ENCODE results near the gene ASB13. TPM values are rescaled to one million over a fixed set of nuclear protein-coding genes. Genes with fewer than 3 reads are reported as not detected.
A peak's percentile ranks its signal among the peaks of the same experiment; 100 is the strongest.
"Not testable (repeated sequence)": the region's sequence is repeated elsewhere in the genome, so short reads cannot be mapped to it uniquely, and the experiment has no call there.

The ASB13 gene
- total RNA-seq, 1 donor from 2014 or later, result 6.7 TPM

DNA sequence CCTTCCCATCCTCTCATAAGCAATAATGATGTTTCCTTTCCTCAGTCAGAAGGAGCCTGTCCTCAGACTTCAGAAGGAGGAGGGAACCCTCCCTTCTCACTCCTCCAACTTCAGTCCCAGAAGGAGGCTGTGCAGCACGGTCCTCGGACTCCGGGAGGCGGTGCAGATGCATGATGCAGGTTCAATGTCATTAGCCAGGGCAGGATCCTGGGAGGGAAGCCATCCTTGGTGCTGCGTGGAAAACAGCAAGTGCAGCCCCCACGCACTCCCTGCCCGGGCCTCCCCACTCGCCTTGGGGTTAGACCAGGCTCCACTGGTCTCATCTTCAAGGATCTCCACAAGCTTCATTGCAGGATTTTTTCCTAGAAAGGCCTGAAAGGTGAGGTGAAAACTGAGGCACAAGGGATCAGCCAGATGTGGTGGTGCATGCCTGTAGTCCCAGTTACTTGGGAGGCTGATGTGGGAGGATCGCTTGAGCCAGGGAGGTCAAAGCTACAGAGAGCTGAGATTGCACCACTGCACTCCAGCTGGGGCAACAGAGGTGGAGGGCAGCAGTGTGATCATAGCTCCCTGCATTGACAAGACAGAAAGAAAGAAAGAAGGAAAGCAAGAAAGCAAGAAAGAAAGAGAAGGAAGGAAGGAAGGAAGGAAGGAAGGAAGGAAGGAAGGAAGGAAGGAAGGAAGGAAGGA lies 62.0 kb downstream of the ASB13 start:
- no peak for DNase-seq

- no peak for DNase-seq
These were observed 62.6 kb downstream of the ASB13 start for GRCh38 chr10:5603848-5604170.

DNA sequence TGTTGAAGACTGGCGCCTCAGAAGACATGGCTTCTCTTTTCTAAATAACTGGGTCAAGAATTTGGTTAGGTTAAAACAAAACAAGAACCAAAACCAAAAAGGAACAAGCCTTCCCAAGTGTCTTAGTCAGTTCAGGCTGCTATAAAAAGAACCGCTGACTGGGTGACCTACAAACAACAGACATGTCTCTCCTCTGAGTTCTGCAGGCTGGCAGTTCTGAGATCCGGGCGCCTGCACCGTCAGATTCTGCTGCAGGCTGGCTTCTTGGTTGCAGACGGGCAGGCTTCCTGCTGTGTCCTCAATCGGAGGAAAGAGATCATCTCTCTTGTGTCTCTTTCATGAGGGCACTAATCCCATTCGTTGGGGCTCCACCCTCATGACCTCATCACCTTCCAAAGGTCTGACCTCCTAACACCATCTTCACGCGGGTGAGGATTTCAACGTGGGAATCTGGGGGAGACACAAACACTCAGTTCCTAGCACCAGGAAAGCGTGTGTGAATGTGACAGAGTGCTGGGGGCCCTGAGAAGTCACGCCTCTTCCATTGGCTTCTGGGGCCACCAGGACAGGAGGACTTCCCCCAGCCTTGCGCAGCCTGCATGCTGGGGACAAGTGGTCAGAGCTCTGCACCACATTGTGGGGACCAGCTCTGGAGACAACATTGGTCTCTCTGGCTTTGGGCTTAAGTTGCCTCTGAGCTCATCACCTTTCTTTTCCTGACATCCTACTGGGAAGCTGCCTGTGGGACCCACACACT lies 63.1 kb downstream of the ASB13 start:
- no peak for DNase-seq

- DNase-seq, result no peak
These were observed 64.4 kb downstream of the ASB13 start for GRCh38 chr10:5601826-5602495.

DNA sequence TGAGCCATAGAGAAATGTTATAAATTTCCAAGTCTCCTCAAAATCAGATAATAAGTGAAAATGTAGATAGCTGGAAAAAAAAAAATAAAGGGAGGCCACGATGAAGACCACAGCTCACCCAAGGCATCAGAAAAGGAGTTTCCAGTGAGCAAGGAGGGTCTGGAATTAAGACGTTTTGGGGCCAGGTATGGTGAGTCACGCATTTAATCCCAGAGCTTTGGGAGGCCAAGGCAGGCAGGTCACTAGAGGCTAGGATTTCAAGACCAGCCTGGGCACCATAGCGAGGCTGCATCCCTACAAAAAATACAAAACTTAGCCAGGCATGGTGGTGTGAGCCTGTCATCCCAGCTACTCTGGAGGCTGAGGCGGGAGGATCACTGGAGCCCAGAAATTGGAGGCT lies 65.5 kb downstream of the ASB13 start:
- DNase-seq, result no peak

DNA sequence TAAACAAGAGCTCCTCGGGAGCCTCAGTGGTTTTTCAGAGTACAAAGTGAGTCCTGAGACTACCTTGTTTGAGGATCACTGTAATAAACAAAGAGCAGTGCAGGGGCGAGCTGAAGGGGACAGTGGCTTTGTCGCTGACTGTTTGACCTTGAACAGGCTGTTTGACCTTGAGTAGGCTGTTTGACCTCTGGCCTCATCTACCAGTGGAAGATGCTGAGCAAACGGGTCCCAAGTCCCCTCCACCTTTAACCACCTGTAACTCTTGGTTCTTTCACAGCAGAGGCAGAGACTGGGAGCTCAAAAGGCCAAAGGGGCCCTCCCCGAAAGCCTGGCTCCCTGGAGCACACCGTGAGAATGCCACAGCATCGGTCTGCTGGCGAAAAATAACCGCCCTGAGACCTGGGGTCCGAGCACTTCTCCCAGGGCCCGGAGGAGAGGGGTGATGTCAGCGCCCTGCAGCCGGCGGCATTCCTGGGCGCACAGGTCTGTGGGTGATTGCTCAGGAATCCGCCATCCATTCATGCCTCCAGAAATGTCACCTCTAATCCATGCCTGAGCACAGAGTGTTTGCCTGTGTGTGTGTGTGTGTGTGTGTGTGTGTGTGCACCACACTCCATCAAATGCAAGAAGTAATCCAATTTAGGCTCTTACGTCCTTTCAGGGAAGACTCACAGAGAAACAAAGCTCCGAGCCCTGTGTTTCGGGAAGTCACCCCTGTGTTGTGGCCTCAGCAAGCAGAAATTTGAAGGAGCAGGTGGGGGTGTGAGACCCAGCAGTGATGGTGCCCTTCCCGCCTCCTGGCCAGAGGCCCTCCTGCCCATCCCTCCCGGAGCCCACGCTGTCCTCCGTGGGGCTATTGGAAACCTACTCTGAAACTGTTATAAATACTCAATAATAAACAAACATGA lies 66.5 kb downstream of the ASB13 start:
- no peak for DNase-seq

DNA sequence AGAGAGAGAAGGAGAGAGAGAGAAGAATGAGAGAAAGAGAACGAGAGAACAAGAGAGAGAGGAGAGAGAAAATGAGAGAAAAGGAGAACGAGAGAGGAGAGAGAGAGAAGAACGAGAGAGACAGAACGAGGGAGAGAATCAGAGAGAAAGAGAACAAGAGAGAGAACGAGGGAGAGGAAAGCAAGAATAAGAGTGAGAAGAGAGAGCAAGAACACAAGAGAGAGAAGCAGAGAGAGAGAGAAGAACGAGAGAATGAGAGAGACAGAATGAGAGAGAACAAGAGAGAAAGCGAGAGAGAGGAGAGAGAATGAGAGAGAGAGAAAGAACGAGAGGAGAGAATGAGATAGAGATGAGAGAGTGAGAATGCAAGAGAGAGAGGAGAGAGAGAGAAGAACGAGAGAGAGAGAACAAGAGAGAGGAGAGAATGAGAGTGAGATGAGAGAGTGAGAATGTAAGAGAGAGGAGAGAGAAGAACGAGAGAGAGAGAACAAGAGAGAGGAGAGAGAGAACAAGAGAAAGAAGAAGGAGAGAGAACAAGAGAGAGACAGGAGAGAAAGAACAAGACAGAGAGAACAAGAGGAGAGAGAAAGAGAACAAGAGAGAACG lies 68.2 kb downstream of the ASB13 start:
- DNase-seq, result no peak

DNA sequence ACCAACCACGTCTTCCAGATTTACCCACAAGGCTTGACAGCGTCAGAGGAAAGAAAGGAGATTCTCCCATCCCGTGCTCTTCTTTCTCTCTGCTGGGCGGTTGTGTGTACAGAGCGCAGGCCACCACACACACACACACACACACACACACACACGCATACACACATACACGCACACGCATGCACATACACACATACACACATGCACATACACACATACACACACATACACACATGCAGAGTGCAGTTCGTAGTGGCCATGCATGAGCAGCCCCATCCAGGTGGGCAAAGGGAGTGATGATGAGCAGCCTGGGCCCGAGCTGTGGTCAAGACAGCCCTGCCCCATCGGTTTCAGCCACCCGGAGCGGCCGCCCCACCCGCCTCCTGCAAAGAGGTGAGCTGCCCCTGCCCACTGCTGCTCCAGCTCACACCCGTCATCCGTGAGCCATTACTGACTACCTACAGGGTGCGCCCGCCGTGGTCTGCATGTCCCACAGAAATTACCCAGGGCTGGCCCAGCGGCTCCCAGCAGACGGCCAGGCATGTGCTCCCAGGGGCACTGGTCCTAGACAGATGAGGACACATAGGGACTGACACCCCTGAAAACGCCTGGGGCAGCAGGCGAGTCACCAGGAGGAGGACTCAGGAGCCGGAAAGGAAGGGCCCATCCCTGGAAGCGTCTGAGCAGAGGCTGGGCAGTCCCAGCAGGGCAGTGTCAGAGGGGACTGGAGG lies 69.6 kb downstream of the ASB13 start:
- DNase-seq, result no peak

DNA sequence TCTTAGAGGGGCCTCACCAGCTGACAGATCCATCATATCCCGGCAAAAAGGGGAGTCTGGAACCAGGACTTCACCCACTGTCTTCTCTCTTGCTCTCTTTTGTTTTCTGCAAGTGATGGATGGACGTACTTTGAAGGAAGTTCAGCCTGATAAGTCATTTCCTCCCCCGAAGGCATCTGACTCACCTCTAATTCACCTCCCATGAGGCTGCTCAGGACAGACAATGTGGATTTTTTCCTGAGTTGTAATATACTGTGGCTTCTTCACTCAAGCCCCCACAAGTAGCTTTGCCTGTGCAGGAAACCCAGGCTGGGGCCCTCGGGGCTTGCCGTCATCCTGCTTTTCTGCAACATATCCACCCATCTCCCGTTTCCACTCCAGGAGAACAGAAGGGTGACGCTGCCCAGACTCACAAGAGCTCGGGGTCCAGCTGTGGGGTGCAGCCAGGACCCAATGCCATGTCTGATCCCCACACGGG lies 70.4 kb downstream of the ASB13 start:
- peak; percentile 27 for DNase-seq

DNA sequence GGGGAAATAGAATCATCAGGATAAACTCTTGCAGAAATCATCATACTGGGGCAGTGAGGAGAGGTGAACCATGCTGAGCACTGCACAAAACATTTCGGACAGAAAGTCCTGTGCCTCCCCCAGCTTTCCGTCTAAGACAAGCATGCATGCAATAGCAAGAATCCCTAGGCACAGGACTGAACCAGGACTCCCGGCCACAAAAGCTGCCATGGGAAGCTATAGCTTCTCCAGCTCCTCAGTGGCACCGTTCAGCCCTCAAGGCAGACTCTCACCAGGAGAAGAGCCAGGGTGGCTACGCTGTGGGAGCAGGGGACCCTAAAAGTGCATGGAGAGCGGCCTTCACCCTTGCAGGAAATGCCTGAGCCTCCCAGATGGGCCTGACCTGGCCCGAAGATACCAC lies 70.8 kb downstream of the ASB13 start:
- DNase-seq, result no peak

- DNase-seq, result no peak
These were observed 71.3 kb downstream of the ASB13 start for GRCh38 chr10:5595095-5595494.

DNA sequence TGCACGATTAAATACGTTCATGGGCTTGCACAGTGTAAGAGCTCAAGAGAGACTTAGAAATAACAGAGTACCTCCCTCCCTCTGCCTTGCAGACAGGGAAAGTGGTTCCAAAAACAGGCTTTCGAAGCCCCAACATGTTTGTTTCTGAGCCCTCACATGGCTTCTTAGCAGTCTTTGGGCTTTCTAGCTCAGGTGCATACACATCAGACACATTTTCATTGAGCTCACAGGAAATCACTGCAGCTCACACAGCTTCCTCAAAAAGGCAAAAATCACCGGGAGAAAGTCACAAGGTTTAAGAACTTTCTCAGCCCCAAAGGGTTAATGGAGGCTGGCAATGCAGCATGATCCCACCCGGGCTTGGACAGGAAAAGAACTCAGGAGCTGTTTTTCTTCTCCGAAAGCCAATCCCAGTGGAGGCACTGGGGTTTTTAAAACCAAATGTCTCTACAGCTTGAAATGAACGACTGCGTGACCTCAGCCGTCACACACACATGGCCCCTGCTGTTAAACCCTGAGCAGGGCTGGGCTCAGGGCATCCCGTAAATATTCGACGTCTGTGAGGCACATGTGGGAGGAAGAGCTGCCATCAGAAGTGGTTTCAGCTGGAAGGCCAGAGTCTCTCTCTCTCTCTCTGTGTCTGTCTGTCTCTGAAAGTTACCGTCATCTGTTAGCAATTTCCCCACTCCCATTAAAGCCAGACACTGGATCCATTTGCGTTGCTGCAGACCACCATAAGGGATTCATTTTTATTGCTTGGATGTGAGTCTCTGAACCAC lies 71.9 kb downstream of the ASB13 start:
- peak; percentile 91 for DNase-seq

- DNase-seq, result not testable (repeated sequence)
These were observed 73.0 kb downstream of the ASB13 start for GRCh38 chr10:5593347-5593746.

GRCh38 chr10:5592070-5592469 lies 74.3 kb downstream of the ASB13 start:
- no peak for DNase-seq

DNA sequence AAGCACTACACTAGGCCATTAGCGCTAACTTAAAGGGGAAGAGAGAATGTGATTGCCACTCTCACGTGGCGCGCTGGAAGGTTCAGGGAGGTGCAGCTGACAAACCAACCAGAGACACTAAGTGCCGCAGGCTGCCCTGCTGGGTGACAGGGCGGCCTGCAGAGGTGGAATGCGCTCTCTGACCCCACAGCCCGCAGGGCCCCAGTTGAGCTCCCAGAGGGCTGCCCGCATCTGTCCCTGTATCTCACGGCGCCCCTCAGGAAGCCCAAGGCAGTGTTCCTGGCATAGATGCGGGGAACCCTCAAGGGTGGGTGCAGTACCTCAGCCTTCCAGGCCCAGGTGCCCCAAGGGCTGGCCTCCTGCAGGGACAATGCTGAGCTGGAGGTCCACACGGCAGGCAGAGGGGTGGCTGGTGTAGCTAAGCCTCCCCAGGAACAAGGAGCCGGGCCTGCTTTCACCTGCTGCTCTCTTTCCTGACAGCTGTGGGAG lies 75.0 kb downstream of the ASB13 start:
- no peak for DNase-seq

DNA sequence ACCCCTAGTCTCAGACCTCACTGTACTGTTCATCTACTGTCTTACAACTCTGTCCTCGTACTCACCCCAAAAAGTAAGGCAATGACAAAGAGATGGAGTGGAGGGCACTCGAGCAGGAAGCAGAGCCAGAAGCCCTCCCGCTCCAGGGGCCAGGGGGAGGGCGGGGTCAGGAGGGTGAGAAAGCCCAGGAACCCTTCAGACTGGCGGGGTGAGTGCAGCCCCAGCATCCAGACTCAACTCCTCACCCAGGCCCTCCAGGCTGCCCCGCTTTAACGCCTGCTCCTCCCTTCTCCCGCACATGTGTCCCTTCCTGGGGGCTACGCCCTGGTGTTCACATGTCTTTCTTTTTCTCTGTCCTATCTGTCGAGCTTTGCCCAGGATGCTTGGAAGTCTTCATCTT lies 75.6 kb downstream of the ASB13 start:
- DNase-seq, result no peak

DNA sequence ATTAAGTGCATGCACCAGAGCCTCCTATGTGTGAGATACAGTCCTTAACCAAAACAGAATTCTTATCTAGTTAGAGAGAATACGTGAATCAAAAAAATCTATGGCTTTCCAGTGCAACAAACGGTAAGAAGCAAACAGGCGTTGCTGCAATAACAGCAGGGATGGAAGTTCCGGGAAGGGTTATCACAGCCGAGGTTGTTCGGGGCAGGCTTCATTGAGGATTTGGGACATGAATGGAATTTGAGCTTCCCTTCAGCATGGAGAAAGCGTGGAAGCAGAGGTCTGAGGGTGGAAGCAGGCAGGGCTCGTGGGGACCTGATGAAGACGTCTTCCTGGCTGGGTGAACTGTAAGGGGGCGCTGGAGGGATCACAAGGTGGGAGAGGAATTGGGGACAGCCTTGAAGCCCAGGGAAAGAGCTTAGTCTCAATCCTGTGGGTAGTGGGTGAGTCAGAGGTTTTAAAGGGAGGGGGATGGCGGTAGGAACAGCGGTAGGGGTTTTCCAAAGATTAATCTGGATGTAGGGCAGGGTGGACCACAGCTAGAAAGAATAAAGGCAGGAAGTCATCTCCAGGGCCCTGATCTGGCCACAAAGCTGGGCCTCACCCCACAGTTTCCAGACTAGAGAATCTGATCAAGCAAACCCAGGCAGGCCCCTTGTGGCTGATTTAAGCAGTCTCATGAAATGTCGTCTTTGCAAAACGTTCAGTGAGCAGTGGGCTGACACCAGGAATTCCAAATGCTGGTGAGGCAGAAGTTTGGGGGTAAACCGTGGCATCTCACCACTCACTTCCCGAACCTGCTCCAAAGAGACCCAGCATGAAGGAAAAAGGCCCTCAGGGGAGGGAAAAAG lies 76.5 kb downstream of the ASB13 start:
- no peak for DNase-seq

DNA sequence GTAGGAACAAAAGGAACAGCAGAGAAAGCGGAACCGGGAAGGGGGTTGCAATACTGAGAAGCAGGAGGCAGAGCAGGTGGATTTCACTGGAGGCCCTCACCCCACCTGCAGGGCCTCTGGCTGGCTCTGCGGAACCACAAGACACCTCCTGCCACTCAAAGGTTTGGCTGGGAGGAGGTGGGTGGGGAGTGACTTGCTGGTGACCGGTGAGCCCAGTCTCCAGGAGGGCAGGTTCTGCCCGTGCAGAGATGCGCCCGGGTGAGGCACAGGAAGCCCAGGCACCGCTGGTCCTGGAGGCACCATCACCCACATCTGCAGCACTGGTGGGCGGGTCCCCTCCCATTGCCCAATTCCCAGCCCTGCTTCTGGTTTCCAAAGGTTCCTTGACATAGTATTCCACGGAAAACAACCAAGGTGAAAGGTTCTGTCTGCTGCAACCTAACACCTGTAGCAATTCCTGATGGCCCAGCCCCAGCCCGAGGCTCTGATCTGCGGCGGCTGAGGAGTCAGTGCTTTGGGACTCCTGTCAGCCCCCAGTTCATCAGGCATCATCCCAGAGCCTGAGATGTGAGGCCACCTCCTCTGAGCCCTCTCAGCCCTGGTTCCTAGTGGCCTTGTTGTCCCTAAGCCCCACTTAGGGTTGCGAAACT lies 77.3 kb downstream of the ASB13 start:
- DNase-seq, result no peak

Measured in skin of body (tissue), 2 donors.